HUES6 (cell line): ENCODE results near the gene EGFL7.

Source experiments
- H3K27ac ChIP-seq: 2 replicates; pipeline ENCODE4 v1.7.0; 2013; ENCODE audit warnings: low read depth, mild to moderate bottlenecking, low read length, inconsistent platforms
- H3K27me3 ChIP-seq: 2 replicates; pipeline ENCODE4 v1.6.1; 2013; ENCODE audit warnings: low read length; ENCODE audit not compliant: control insufficient read depth, insufficient read depth
- H3K36me3 ChIP-seq: 2 replicates; pipeline ENCODE4 v1.6.1; 2013; ENCODE audit warnings: low read length; ENCODE audit not compliant: control insufficient read depth, insufficient read depth
- H3K4me1 ChIP-seq: 2 replicates; pipeline ENCODE4 v1.6.1; 2013; ENCODE audit warnings: low read length; ENCODE audit not compliant: control insufficient read depth, insufficient read depth
- H3K4me3 ChIP-seq: 2 replicates; pipeline ENCODE4 v1.5.1; 2013; ENCODE audit warnings: low read depth, low read length
- H3K9ac ChIP-seq: one replicate; pipeline ENCODE4 v1.6.1; 2013; ENCODE audit warnings: mild to moderate bottlenecking, low read length
- H3K9me3 ChIP-seq: 2 replicates; pipeline ENCODE4 v1.6.1; 2013; ENCODE audit warnings: low read depth, low read length; ENCODE audit not compliant: control insufficient read depth, insufficient read depth

EGFL7 gene

DNA sequence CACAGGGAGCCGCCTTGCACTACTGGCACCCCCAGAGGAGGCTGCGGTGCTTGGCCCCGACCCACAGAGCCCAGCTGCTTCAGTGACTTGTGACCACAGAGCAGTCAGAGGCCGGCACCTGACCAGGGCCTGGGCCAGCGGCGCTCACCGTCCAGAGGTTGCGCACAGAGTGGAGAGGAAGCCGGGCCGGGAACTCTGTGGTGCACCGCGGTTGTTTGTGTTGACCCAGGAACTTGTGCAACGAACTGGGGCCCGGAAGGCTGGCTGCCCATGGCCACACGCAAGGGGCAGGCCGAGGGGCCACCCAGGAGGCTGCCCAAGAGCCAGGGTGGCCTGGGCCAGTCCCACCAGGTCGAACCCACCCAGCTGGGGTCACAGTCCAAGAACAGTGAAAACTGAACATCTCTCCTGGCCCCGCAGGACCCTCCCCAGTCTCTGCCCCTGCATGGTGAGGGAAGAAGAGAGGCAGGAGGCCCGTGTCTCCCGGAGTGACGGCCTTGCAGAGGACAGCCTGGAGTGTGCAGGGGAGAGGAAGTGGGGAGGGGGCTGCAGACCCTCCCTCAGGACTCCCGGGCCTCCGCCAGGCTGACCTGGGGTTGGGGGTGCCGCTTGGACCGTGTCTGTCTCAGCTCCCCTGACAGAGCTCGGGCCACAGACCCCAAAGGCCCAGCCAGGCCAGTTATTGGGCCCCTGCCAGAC, 42.8 kb upstream of the EGFL7 start:
- H3K9me3 ChIP-seq: no peaks in the 10 kb centered on the region
- H3K9ac ChIP-seq: no peak overlapping the region
- peak overlapping the region; percentile 36; the same call in 1 of the 2 replicates for H3K27ac ChIP-seq
- H3K27me3 ChIP-seq: no peaks in the 10 kb centered on the region
- no peaks in the 10 kb centered on the region for H3K36me3 ChIP-seq
- no peak overlapping the region for H3K4me3 ChIP-seq
- H3K4me1 ChIP-seq: peaks cover 14% of the 10 kb centered on the region; the same call in 1 of the 2 replicates

DNA sequence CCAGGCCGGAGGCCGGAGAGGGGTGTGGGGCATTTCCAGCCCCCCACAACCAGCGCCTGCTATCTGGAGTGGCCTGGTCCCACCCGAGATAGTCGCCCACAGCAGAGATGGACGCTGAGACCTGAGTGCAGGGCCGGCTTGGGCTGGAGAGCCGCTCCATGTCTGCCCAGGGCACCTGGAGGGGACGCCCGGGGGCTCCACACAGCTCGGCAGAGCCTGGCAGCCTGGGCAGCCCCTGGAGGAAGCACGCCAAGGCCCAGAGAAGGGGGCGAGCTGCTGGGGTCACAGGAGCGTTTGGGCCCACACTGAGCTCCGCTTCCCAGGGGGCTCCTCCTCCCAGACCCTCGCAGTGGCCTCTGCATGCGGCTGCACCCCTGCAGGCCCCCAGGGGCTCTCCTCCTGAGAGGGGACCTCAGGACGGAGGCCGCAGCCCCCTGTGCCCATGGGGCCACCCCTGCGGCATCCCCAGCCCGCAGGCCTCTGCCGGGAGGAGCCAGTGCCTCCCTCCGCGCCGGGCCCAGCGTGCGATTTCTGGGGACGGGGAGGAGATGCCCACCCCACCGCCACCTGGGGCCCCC, 42.2 kb upstream of the EGFL7 start:
- Histone ChIP-seq H3K27me3 (no peaks in the 10 kb centered on the region), H3K27ac (peak overlapping the region; percentile 36; the same call in 1 of the 2 replicates), H3K4me1 (peaks cover 9% of the 10 kb centered on the region; the same call in 1 of the 2 replicates), H3K4me3 (no peak overlapping the region), H3K36me3 (no peaks in the 10 kb centered on the region), H3K9me3 (no peaks in the 10 kb centered on the region), H3K9ac (no peak overlapping the region)

DNA sequence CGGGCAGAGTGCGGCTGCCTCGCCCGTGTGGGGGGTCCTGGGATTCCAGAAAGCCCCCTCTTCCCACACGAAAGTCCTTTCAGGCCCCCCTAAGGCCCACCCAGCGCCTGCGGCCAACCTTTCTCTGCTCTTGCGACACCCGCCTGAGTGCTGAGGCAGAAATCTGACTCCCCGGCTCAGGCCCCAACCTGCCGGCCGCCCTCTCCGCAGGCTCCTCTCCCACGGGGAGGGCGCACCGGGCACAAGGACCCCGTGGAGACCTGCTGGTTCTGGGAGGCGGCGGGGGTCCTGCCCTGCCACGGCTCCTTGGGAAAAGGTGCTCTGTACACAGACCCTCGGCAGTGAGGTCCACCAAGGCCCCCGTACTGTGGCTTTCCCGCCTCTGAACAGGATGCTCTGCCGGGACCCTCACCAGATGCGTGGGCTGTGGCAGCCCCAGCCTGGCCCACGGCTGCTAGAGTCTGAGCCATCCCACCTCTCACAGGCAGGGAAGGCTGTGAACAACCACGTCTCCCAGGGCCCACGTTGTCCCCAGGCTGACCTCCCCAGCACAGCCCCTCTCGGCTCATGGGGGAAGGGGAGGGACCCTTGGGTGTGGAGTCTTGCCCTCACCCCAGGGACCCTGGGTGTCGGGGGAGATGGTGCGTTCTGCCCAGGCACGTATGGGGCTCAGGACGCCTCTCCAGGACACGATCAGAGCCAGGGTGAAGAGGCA, 41.5 kb upstream of the EGFL7 start:
- Histone ChIP-seq H3K27me3 (no peaks in the 10 kb centered on the region), H3K9me3 (no peaks in the 10 kb centered on the region), H3K27ac (no peak overlapping the region), H3K9ac (no peak overlapping the region), H3K4me3 (no peak overlapping the region), H3K36me3 (no peaks in the 10 kb centered on the region), H3K4me1 (peaks cover 7% of the 10 kb centered on the region; the same call in 1 of the 2 replicates)

DNA sequence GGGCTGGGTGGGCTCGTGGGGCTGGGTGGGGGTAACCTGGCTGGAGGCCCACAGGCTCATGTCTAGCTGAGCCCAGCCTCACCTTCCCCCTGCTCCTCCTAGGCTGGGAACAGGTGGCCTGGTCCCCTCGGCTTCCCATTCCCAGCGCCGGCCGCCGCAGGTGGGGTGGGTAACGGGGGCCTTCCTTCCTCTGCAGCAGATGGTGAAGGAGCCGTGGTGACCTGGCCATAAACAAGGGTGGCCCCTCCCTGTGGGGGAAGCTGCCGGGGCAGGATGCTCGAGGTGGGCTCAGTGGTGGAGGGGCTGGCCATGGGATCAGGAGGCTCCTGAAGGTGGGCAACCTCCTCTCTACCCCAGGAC, 41.0 kb upstream of the EGFL7 start:
- Histone ChIP-seq H3K27ac (no peak overlapping the region), H3K9me3 (no peaks in the 10 kb centered on the region), H3K9ac (no peak overlapping the region), H3K27me3 (no peaks in the 10 kb centered on the region), H3K4me3 (no peak overlapping the region), H3K36me3 (no peaks in the 10 kb centered on the region), H3K4me1 (peaks cover 7% of the 10 kb centered on the region; the same call in 1 of the 2 replicates)

DNA sequence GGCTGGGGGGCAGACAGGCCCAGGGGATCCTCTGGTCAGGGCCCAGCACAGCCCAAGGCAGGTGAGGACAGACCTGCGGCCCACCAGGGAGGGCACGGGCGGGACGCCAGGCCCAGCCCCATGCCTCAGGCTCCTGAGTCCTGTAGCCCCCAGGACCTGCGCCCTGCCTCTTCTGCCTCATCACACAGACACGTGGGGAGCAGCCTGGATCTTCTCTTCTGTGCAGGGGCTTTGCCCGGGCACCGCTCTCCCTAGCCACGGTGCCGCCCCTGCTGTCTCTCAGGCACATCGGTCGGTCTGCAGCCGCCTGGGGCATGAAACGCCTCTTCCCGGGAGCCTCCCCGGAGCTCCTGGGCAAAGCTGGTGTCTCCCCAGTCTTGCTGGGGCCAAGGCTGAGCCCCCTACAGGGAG, 40.2 kb upstream of the EGFL7 start:
- no peak overlapping the region for H3K4me3 ChIP-seq
- no peaks in the 10 kb centered on the region for H3K27me3 ChIP-seq
- no peaks in the 10 kb centered on the region for H3K9me3 ChIP-seq
- peaks cover 10% of the 10 kb centered on the region; the same call in 1 of the 2 replicates for H3K4me1 ChIP-seq
- no peak overlapping the region for H3K27ac ChIP-seq
- no peaks in the 10 kb centered on the region for H3K36me3 ChIP-seq
- no peak overlapping the region for H3K9ac ChIP-seq

DNA sequence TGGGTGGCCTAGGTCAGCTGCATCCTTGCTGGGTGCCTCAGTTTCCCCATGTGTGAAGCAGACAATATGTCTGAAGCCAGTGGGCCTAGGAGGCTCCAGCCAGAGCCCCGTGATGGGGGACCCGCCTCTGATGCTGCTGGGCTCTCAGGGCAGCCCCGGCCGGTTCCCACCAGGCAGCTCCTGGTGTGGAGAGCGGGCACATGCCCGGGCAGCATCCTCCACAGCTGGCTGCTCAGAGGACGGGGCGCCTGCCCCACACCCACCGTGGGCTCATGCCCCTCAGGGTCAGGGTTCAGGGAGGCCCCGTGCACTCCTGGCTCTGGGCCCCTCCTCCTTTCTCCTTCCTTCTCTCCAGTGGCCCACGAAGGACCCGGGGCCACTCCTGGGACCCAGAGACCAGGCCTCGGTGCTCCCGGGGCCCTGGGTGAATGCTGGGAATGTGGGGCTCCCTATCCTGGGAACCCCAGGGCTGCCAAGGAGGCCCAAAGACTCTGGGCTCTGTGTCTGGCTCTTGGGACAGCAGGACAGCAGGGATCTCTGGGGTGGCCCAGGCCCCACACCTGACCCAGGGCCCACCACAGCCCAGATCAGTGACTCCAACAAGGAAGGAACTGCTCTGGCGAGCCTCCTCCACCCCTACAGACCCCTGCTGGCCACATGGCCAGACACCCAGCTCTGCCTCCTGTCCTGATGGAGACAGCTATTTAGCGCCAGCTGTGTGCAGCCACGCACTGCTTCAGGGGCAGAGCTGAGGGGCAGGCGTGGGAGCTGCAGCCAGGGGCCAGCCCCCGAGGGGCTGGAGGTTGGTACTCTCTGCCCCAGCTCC, 39.5 kb upstream of the EGFL7 start:
- Histone ChIP-seq H3K4me3 (no peak overlapping the region), H3K27ac (peak overlapping the region; percentile 14; the same call in 1 of the 2 replicates), H3K4me1 (peaks cover 10% of the 10 kb centered on the region; the same call in 1 of the 2 replicates), H3K36me3 (no peaks in the 10 kb centered on the region), H3K9ac (no peak overlapping the region), H3K27me3 (no peaks in the 10 kb centered on the region), H3K9me3 (no peaks in the 10 kb centered on the region)

DNA sequence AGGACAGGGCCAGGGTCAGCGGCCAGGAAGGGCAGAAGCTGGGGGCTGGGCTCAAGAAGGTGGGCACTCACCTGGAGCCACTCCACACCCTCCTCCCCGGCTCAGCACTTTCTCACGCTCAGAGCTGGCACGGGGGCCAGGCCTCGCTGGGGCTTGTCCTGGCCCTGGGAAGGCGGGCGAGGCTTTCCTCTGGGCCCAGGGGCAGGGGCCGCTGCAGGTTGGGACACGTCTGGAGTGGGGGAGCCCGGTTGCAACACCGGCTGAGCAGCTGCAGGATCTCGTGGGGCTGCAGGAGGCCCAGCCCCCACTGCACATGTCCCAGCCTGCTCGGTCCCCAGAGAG, 38.9 kb upstream of the EGFL7 start:
- no peaks in the 10 kb centered on the region for H3K9me3 ChIP-seq
- no peaks in the 10 kb centered on the region for H3K36me3 ChIP-seq
- no peak overlapping the region for H3K4me3 ChIP-seq
- peaks cover 10% of the 10 kb centered on the region; the same call in 1 of the 2 replicates for H3K4me1 ChIP-seq
- H3K9ac ChIP-seq: no peak overlapping the region
- H3K27ac ChIP-seq: peak overlapping the region; percentile 14; the same call in 1 of the 2 replicates
- no peaks in the 10 kb centered on the region for H3K27me3 ChIP-seq

DNA sequence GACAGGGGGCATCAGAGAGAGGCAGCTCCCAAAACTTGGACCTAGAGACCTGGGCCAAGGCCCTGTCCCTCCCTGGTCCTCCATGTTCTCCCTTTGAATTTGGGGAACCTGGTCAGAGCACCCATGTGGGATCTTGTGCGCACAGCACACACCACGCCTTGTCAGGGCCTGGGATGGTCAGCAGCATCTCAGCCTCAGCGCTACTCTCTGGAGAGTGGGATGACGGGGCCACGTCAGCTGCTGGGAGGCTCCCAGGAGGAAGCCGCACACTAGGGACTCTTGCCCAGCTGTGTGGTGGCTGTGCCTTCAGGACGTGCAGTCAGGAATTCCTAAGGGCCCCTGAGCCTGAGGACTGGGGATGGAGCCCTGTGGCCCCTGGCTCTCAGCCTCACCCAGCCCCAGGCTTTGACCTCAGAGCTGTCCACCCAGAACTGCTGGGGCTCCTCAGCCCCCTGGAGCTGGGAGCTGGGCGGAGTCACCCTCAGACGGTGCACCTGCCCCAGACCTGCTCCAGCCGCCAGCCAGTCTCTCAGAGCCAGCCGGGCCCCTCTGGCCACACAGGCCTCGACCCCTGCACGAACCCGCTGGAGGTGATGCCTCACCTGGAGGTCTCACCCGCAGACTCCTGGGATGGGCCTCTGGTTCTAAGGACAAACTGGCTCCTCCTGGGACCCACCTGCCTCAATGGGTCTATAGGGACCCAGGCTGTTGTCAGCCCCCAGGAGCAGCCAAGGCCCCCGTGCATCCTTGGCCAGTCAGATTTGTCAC, 38.3 kb upstream of the EGFL7 start:
- Histone ChIP-seq H3K4me3 (no peak overlapping the region), H3K36me3 (no peaks in the 10 kb centered on the region), H3K9me3 (no peaks in the 10 kb centered on the region), H3K27me3 (no peaks in the 10 kb centered on the region), H3K4me1 (peaks cover 10% of the 10 kb centered on the region; the same call in 1 of the 2 replicates), H3K9ac (no peak overlapping the region), H3K27ac (no peak overlapping the region)

DNA sequence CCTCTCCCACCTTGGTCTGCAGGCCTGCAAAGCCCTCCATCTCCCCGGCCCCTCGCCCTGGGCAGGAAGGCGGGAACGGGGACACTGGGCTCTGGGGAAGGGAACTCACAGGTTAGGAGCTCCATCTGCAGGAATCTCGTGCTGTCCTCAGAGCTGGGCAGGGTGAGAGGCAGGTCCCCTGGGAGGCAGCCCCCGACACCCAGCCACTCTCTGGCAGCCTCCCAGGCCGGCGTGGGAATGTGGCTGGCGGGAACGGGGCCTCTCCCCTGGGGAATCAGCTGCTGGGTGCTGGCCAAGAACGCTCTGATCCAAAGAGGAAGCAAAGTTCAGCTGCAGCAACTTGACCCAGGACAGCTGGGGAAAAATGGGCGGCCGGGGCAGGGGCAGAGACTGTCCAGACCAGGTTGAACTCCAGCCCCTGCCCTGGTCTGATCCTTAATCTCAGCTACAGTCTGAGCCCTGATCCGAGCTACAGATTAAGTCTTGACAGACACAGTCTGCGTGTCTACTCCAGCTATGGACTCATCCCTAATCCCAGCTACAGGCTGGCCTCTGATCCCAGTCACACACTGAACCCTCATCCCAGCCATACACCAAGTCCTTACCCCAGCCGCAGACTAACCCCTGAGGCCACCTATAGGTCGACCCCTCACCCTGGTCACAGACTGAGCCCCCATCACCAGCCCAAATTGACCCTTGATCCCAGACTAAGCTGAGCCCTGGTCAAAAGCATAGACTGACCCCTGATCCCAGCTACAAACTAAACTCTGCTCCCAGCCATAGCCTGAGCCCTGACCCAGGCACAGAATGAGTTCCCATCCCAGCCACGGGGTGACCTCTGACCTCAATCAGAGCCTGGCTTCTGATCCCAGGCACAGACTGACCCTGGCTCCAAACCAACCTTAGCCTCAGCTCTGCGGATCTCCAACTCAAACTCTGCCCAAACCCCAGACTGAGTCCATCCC, 37.3 kb upstream of the EGFL7 start:
- Histone ChIP-seq H3K9me3 (no peaks in the 10 kb centered on the region), H3K4me1 (peaks cover 10% of the 10 kb centered on the region; the same call in 1 of the 2 replicates), H3K36me3 (no peaks in the 10 kb centered on the region), H3K27ac (no peak overlapping the region), H3K9ac (no peak overlapping the region), H3K27me3 (no peaks in the 10 kb centered on the region), H3K4me3 (no peak overlapping the region)
